DOHH2 (cell line): ENCODE measurements around the gene FMNL2.

Source experiments
- EZH2phosphoT487 ChIP-seq: fragments of 200-600 bp; sonication (generic); IDR thresholded peaks from 2 replicates; pipeline ENCODE4 v1.6.1; 2017; ENCODE audit warnings: borderline replicate concordance, mild to moderate bottlenecking, antibody characterized with exemption, low read length, moderate library complexity, mixed read lengths
- TF ChIP-seq, protein P1 (sequence below): fragments of 200-600 bp; sonication (generic); IDR thresholded peaks from one replicate; pipeline ENCODE4 v1.5.1; 2014; ENCODE audit warnings: antibody characterized with exemption, mild to moderate bottlenecking, low read depth, low read length; ENCODE audit not compliant: poor library complexity, severe bottlenecking

- TF ChIP-seq, protein P1, sequence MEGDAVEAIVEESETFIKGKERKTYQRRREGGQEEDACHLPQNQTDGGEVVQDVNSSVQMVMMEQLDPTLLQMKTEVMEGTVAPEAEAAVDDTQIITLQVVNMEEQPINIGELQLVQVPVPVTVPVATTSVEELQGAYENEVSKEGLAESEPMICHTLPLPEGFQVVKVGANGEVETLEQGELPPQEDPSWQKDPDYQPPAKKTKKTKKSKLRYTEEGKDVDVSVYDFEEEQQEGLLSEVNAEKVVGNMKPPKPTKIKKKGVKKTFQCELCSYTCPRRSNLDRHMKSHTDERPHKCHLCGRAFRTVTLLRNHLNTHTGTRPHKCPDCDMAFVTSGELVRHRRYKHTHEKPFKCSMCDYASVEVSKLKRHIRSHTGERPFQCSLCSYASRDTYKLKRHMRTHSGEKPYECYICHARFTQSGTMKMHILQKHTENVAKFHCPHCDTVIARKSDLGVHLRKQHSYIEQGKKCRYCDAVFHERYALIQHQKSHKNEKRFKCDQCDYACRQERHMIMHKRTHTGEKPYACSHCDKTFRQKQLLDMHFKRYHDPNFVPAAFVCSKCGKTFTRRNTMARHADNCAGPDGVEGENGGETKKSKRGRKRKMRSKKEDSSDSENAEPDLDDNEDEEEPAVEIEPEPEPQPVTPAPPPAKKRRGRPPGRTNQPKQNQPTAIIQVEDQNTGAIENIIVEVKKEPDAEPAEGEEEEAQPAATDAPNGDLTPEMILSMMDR, result no peak
- TF ChIP-seq EZH2phosphoT487, result no peak
Measured at GRCh38 chr2:152534460-152535135, 199.6 kb downstream of the FMNL2 start.
